ENCODE measurements around the gene LIMK1.
"Not testable (repeated sequence)": the region's sequence is repeated elsewhere in the genome, so short reads cannot be mapped to it uniquely, and the experiment has no call there.

LIMK1 gene

DNA sequence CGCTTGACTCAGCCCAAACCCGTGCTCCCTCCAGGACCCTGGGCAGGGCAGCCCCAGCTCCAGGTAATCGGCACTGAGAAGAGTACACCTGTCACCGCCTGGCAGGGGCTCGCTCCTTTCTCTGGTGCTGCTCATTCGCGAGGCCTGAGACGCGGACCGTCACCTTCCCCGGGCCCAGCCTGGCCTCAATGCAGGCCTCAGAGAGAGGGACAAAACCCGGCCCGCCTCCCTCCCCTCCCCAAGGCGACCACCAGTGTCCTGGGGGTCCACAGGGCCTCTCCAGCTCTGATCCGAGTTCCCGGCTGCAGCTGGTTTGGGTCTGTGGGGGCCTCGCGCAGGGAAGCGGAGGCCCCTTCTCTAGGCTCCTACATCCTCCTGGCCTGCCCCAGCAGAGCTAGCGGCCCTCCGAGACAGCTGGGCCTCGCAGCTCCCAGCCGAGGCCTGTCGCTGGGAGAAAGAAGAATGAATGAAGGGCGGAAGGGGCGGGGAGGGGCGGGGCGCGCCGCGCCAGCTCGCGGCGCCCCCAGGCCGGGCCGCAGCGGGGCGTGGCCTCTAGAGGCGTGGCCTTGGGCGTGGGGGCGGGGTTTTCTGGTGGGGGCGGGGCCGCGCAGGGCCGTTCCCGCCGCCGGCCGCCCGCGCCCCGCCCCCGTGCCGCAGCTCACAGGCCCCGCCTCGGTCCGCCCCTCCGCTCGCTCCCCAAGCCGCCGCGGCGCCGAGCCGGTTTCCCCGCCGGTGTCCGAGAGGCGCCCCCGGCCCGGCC, at the start of gene LIMK1:
LIMK1 (plus strand) TSS at position 688 of the 760 bp plus-strand sequence. CDS start 187 bp downstream, outside the sequence.
- DNase-seq, result peak; percentile 92

GRCh38 chr7:74037609-74038008, 46.0 kb upstream of the LIMK1 start:
- DNase-seq, result no peak

GRCh38 chr7:74038194-74038961, 45.2 kb upstream of the LIMK1 start:
- no peak for DNase-seq

GRCh38 chr7:74039337-74039736, 44.3 kb upstream of the LIMK1 start:
- no peak for DNase-seq

- no peak for DNase-seq
Observed at GRCh38 chr7:74040101-74040790, 43.4 kb upstream of the LIMK1 start.

DNA sequence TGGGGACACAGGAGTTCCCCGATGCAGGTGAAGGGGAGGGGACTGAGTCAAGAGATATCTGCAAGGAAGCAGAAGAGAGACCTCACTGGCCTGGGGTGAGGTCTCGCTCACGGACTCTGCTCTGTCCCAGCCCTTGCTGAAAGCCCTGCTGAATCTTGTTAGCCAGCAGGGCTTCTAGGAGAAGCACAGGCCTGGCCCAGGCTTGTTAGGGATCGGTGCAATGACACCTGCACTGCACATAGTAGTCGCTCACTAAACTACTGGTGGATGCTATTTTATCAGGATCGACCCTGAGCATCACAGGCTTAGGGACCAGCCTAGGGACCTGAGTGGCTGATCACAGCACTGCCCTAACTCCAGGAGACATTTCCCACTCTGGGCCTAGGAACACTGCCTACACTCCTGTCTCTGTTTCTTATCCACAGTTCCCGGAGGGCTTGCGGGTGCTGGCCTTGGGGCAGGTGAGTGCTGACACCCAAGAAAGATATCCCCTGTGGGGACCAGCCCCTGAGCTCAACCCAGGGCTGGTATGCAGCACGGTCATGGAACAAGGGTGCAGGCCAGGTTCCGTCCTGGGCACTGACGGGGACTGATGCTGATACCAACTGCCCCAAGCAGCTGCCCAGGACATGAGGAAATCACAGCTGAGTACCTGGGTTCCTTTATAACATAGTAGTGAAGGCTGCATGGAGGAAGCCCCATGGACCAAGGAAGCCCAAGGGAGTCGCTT, 42.6 kb upstream of the LIMK1 start:
- no peak for DNase-seq

- no peak for DNase-seq
Observed at GRCh38 chr7:74042746-74043522, 40.7 kb upstream of the LIMK1 start.

DNA sequence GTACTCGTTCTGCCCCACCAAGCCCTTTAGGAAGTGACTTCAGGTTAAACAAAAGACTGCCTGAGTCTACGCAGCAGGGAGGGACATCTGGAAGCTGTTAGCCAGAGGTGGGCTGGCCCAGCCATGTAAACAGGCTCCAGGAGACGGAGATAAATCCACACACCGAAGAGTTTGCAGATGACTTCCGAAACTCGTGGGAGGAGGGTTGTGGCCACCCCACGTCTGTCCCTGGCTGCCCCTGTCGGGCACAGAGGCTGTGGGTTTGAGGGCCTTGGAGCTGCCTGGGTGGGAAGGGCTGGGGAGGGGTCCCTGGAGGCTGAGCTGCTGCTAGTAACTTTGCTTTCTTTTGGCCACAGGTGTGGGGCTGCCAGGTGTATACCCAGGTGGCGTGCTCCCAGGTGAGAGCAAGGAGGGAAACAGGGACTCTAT, 40.1 kb upstream of the LIMK1 start:
- no peak for DNase-seq

DNA sequence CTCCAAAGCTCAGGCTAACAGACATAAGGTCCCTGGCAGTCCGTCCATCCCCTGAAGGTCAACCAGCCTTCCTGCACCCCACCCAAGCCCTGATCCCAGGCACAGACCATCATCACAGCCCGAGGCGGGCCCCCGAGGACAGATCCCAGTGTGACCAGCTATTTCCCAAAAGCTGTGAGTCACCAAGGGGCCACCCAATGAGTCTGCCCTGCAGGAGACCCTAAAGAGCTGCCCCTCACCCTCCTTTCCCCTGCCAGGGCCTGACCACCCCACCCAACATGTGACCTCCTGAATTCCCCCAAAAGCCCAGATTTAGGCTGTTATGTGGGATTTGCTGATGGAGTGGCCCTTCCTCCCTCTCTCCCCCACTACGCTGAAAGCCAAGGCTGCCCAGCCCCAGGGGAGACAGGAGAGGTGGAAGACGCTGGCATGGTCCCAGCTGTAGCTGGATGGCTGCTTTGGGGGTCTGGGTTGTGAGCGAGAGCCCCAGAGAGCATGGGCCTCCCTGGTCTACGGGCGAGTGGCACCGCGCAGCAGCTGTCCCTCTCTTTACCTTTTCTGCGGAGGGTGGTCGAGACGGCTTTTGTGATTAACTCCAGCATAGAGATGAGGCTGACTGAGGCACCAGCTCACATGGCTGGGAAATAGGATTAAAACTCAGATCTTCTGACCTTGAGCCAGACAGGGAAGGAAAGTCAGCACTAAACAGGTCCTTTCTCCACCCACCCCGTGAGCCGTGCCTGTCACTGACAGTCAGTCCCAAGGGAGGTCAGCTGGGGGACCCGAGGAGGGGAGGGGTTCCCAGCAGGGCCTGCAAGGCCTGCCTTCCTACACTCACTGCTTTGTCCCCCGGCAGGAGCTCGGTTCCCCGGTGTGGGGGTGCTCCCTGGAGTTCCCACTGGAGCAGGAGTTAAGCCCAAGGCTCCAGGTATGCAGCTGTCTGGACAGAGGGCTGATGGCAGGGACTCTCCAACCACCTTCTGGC, 38.9 kb upstream of the LIMK1 start:
- no peak for DNase-seq

DNA sequence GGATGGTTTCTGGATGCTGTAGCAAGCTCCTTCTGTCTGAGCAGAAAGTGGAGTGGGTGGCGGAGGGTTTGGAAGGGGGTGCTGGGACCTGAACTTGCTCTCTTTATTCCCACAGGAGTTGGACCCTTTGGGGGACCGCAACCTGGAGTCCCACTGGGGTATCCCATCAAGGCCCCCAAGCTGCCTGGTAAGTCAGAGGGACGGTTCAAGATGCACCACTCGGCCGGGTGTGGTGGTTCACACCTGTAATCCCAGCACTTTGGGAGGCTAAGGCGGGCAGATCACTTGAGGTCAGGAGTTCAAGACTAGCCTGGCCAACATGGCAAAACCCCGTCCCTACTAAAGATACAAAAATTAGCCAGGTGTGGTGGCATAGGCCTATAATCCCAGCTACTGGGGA, 37.0 kb upstream of the LIMK1 start:
- not testable (repeated sequence) for DNase-seq

- no peak for DNase-seq
Observed at GRCh38 chr7:74047804-74048380, 35.7 kb upstream of the LIMK1 start.

- DNase-seq, result no peak
Observed at GRCh38 chr7:74048999-74049599, 34.5 kb upstream of the LIMK1 start.

- DNase-seq, result no peak
Observed at GRCh38 chr7:74049997-74050798, 33.4 kb upstream of the LIMK1 start.

- no peak for DNase-seq
Observed at GRCh38 chr7:74051193-74051592, 32.4 kb upstream of the LIMK1 start.

GRCh38 chr7:74051629-74052410, 31.8 kb upstream of the LIMK1 start:
- DNase-seq, result peak; percentile 88

- DNase-seq, result no peak
Observed at GRCh38 chr7:74052628-74053027, 31.0 kb upstream of the LIMK1 start.

GRCh38 chr7:74053589-74054186, 29.9 kb upstream of the LIMK1 start:
- no peak for DNase-seq

All from RPMI8226 (cell line).